ENCODE results near the gene PPP6R3.

GRCh38 chr11:68411501-68411991, 49.0 kb upstream of the PPP6R3 start:
- TF ChIP-seq CTCF (IDR thresholded peaks at IDR 0.05; ENCODE audit: extremely low read depth in 1 of 2, insufficient read depth in 1 of 2, low read depth in 1 of 2, low read length in 2 of 2) (no peak), EZH2 (IDR thresholded peaks at IDR 0.05; ENCODE audit: borderline replicate concordance, low read depth, low read length, severe bottlenecking) (no peak), POLR2AphosphoS5 (IDR thresholded peaks at IDR 0.05; ENCODE audit: insufficient read depth, low read depth, low read length) (no peak), MAX (IDR thresholded peaks at IDR 0.05; ENCODE audit: insufficient read depth, insufficient read length) (no peak), GATA2 (IDR thresholded peaks at IDR 0.05; ENCODE audit: insufficient read depth, insufficient read length, low read depth, low read length) (no peak), POLR2A (IDR thresholded peaks at IDR 0.05; ENCODE audit: low read depth, low read length) (no peak), FOS (IDR thresholded peaks at IDR 0.05; ENCODE audit: borderline replicate concordance, insufficient read depth, low read length) (no peak), MYC (IDR thresholded peaks at IDR 0.05; ENCODE audit: low read depth, low read length) (no peak)

Measured in endothelial cell of umbilical vein (primary cell).